ENCODE results near the gene SLC66A2.

- no peak for TF ChIP-seq CTCF (IDR thresholded peaks at IDR 0.05 in 2 of 3, conservative IDR thresholded peaks at IDR 0.05 in 1 of 3; ENCODE audit: control insufficient read depth in 2 of 3, extremely low read depth in 1 of 3, insufficient read depth in 1 of 3, low read depth in 3 of 3, low read length in 3 of 3)
- TF ChIP-seq YY1 (IDR thresholded peaks at IDR 0.05; ENCODE audit: low read depth, low read length): no peak
- no peak for TF ChIP-seq JUNB (IDR thresholded peaks at IDR 0.05)
- TF ChIP-seq POLR2AphosphoS5 (IDR thresholded peaks at IDR 0.05; ENCODE audit: low read length): no peak
- no peak for TF ChIP-seq REST (IDR thresholded peaks at IDR 0.05; ENCODE audit: low read depth, low read length)
- no peak for TF ChIP-seq CREB1 (IDR thresholded peaks at IDR 0.05; ENCODE audit: low read depth)
- TF ChIP-seq E2F8 (IDR thresholded peaks at IDR 0.05; ENCODE audit: low read depth, partially characterized antibody): no peak
- no peak for TF ChIP-seq SMC3 (IDR thresholded peaks at IDR 0.05; ENCODE audit: borderline replicate concordance, low read length)
- TF ChIP-seq POLR2A (IDR thresholded peaks at IDR 0.05; ENCODE audit: low read depth, low read length): no peak
- no peak for TF ChIP-seq TAF1 (IDR thresholded peaks at IDR 0.05; ENCODE audit: borderline replicate concordance, low read depth, low read length)
Measured at GRCh38 chr18:79890674-79891073, 60.8 kb downstream of the SLC66A2 start.

Measured in GM12878 (cell line).